IMR-90 (cell line): ENCODE results near the gene SPATA25. TPM values are rescaled to one million over a fixed set of nuclear protein-coding genes. Genes with fewer than 3 reads are reported as not detected.

Experiments used
- ATAC-seq: fragments of 200-7000 bp; cut with Tn5 transposase; 2 replicates; pipeline ENCODE4 v1.9.1; 2020; ENCODE audit warnings: low read depth, mild to moderate bottlenecking, moderate library complexity
- BruUV-seq: library from RNA; stranded (reverse); fragments of 400-500 nt; replicated peaks from 2 replicates; lab custom pipeline; 2021; lab: Mats Ljungman, UMichigan
- CTCF ChIA-PET: fragments of 300-600 bp; formaldehyde crosslinking; extraction: SDS; loops from one replicate; lab custom pipeline; 2021; ENCODE audit warnings: antibody characterized with exemption; lab: Yijun Ruan, JAX
- POLR2A ChIA-PET: fragments of 300-600 bp; sonication (Branson Sonifier 250); formaldehyde crosslinking; loops from one replicate; lab custom pipeline; 2022; ENCODE audit warnings: antibody characterized with exemption; ENCODE audit not compliant: unreplicated experiment; lab: Charles Lee
- DNase-seq: peaks from one replicate; pipeline ENCODE4 v3.0.0; 2013
- H2AFZ ChIP-seq: replicated peaks from 2 replicates; pipeline ENCODE3; 2013; ENCODE audit warnings: low read length, mild to moderate bottlenecking; ENCODE audit not compliant: poor library complexity
- H2AK5ac ChIP-seq: 2 replicates; pipeline ENCODE4 v1.6.1; 2013; ENCODE audit warnings: low read depth, low read length, inconsistent platforms
- H2AK9ac ChIP-seq: replicated peaks from 2 replicates; pipeline ENCODE3; 2013; ENCODE audit warnings: mild to moderate bottlenecking, low read depth, low read length, moderate library complexity; ENCODE audit not compliant: poor library complexity
- H2BK120ac ChIP-seq: 2 replicates; pipeline ENCODE4 v1.6.1; 2013; ENCODE audit warnings: low read depth, low read length, inconsistent platforms
- H2BK15ac ChIP-seq: 3 replicates; pipeline ENCODE4 v1.6.1; 2013; ENCODE audit warnings: low read depth, low read length, inconsistent platforms
- H2BK20ac ChIP-seq: 2 replicates; pipeline ENCODE4 v1.6.1; 2013; ENCODE audit warnings: low read depth, mild to moderate bottlenecking, inconsistent platforms, low read length, moderate library complexity
- H2BK5ac ChIP-seq: 2 replicates; pipeline ENCODE4 v1.6.1; 2013; ENCODE audit warnings: mild to moderate bottlenecking, low read depth, low read length, inconsistent platforms; ENCODE audit not compliant: poor library complexity, severe bottlenecking
- H3K14ac ChIP-seq: replicated peaks from 2 replicates; pipeline ENCODE4 v1.6.1; 2013; ENCODE audit warnings: low read depth, low read length, inconsistent platforms
- H3K18ac ChIP-seq: 2 replicates; pipeline ENCODE4 v1.6.1; 2013; ENCODE audit warnings: low read depth, low read length, control low read depth
- H3K23ac ChIP-seq: 2 replicates; pipeline ENCODE4 v1.6.1; 2013; ENCODE audit warnings: low read depth, low read length, inconsistent platforms
- H3K27ac ChIP-seq: 2 replicates; pipeline ENCODE4 v1.5.1; 2013; ENCODE audit warnings: mild to moderate bottlenecking, control low read depth, low read length; ENCODE audit not compliant: insufficient read depth
- H3K27me3 ChIP-seq: 2 replicates; pipeline ENCODE4 v1.6.1; 2013; ENCODE audit warnings: low read length; ENCODE audit not compliant: control insufficient read depth, insufficient read depth
- H3K36me3 ChIP-seq: 2 replicates; pipeline ENCODE4 v1.6.1; 2013; ENCODE audit warnings: low read length, mixed read lengths; ENCODE audit not compliant: control insufficient read depth, insufficient read depth
- H3K4ac ChIP-seq: 2 replicates; pipeline ENCODE4 v1.6.1; 2013; ENCODE audit warnings: low read depth, low read length, inconsistent platforms
- H3K4me1 ChIP-seq: 2 replicates; pipeline ENCODE4 v1.6.1; 2013; ENCODE audit warnings: low read length, mixed read lengths; ENCODE audit not compliant: control insufficient read depth, insufficient read depth
- H3K4me2 ChIP-seq: 2 replicates; pipeline ENCODE4 v1.6.1; 2013; ENCODE audit warnings: low read depth, mild to moderate bottlenecking, control low read depth, low read length, moderate library complexity
- H3K4me3 ChIP-seq: 2 replicates; pipeline ENCODE4 v1.5.1; 2013; ENCODE audit warnings: low read depth, mild to moderate bottlenecking, control low read depth, low read length, moderate library complexity; ENCODE audit not compliant: insufficient read depth
- H3K56ac ChIP-seq: 2 replicates; pipeline ENCODE4 v1.6.1; 2013; ENCODE audit warnings: low read length, inconsistent platforms; ENCODE audit not compliant: insufficient read depth; ENCODE audit errors: extremely low read depth
- H3K79me1 ChIP-seq, 2 experiments: 2 replicates each; pipeline ENCODE4 v1.6.1; 2013; ENCODE audit warnings: low read length in 2 of 2, inconsistent platforms in 1 of 2, low read depth in 1 of 2
- H3K9ac ChIP-seq: 2 replicates; pipeline ENCODE4 v1.6.1; 2013; ENCODE audit warnings: low read depth, low read length, control low read depth
- H3K9me1 ChIP-seq: 2 replicates; pipeline ENCODE4 v1.6.1; 2013; ENCODE audit warnings: low read length, inconsistent platforms; ENCODE audit not compliant: insufficient read depth
- H3K9me3 ChIP-seq: 2 replicates; pipeline ENCODE4 v1.6.1; 2013; ENCODE audit warnings: low read length; ENCODE audit not compliant: control insufficient read depth, insufficient read depth
- H4K20me1 ChIP-seq: 2 replicates; pipeline ENCODE4 v1.6.1; 2013; ENCODE audit warnings: low read length, inconsistent platforms; ENCODE audit not compliant: insufficient read depth
- H4K5ac ChIP-seq: 2 replicates; pipeline ENCODE4 v1.6.1; 2013; ENCODE audit warnings: mild to moderate bottlenecking, low read depth, low read length, control low read depth
- H4K8ac ChIP-seq, 2 experiments: 2 replicates each; pipeline ENCODE4 v1.6.1; 2013; ENCODE audit warnings: low read depth in 2 of 2, low read length in 2 of 2, control low read depth in 1 of 2, inconsistent platforms in 1 of 2
- H4K91ac ChIP-seq: 2 replicates; pipeline ENCODE4 v1.6.1; 2013; ENCODE audit warnings: low read depth, low read length, inconsistent platforms; ENCODE audit not compliant: insufficient read depth
- BHLHE40 ChIP-seq: fragments of 150-350 bp; IDR thresholded peaks from 2 replicates; pipeline ENCODE4 v1.6.1; 2016; ENCODE audit warnings: mild to moderate bottlenecking, low read depth, low read length
- CHD1 ChIP-seq: IDR thresholded peaks from 2 replicates; pipeline ENCODE4 v1.6.1; 2012; ENCODE audit warnings: low read depth, low read length, improper control_type of control experiment
- FOS ChIP-seq: fragments of 150-350 bp; IDR thresholded peaks from 2 replicates; pipeline ENCODE4 v1.6.1; 2016; ENCODE audit warnings: low read depth, low read length
- MAFK ChIP-seq: IDR thresholded peaks from 2 replicates; pipeline ENCODE4 v1.6.1; 2012; ENCODE audit warnings: low read depth, low read length, improper control_type of control experiment
- MXI1 ChIP-seq: IDR thresholded peaks from 2 replicates; pipeline ENCODE4 v1.6.1; 2012; ENCODE audit warnings: low read depth, mild to moderate bottlenecking, low read length, moderate library complexity, borderline replicate concordance
- NFE2L2 ChIP-seq: fragments of 150-350 bp; IDR thresholded peaks from 2 replicates; pipeline ENCODE4 v1.6.1; 2016; ENCODE audit warnings: low read depth, mild to moderate bottlenecking, low read length
- POLR2A ChIP-seq: IDR thresholded peaks from 2 replicates; pipeline ENCODE4 v1.6.1; 2012; ENCODE audit warnings: mild to moderate bottlenecking, low read depth, low read length
- RAD21 ChIP-seq: IDR thresholded peaks from 2 replicates; pipeline ENCODE4 v1.6.1; 2012; ENCODE audit warnings: low read length, improper control_type of control experiment
- RCOR1 ChIP-seq: IDR thresholded peaks from 2 replicates; pipeline ENCODE4 v1.6.1; 2012; ENCODE audit warnings: mild to moderate bottlenecking, low read length, improper control_type of control experiment; ENCODE audit not compliant: insufficient replicate concordance
- RFX5 ChIP-seq: IDR thresholded peaks from 2 replicates; pipeline ENCODE4 v1.8.0; 2012; ENCODE audit warnings: low read depth, mild to moderate bottlenecking, low read length, moderate library complexity
- WGBS, 2 experiments: methylation state at CpG; one replicate each; pipeline versions ENCODE4 v1.1.5 to v1.1.7; 2013; ENCODE audit warnings: missing lambda C conversion rate in 2 of 2; ENCODE audit not compliant: insufficient read length in 1 of 2; ENCODE audit errors: extremely low coverage in 2 of 2; 5-methylcytosine and 5-hydroxymethylcytosine counted together
- dilution Hi-C: fragments of 300-500 bp; cut with HindIII; formaldehyde crosslinking; loops from one replicate; pipeline ENCODE4 v1.14.3; 2018; ENCODE audit warnings: low sequenced_read_pairs; ENCODE audit not compliant: unreplicated experiment
- in situ Hi-C: fragments of 300-500 bp; cut with MboI; formaldehyde crosslinking; loops from 3 replicates; pipeline ENCODE4 v1.14.3; 2019; ENCODE audit warnings: low sequenced_read_pairs, inconsistent platforms, mixed read lengths
- intact Hi-C: fragments of 100-400 bp; cut with micrococcal nuclease; formaldehyde crosslinking; loops from 2 replicates; pipeline ENCODE4 v1.10.0; 2022
- polyA plus RNA-seq, 3 experiments: library from polyadenylated mRNA; depleted of rRNA; stranded (reverse); fragments of >200 nt; gene quantifications; 2 replicates each; pipeline ENCODE4 v1.2.3, GENCODE V29; 2012; ENCODE audit warnings: low replicate concordance in 1 of 3
- total RNA-seq: library from RNA; depleted of rRNA; stranded (reverse); fragments of >200 nt; gene quantifications from 2 replicates; pipeline ENCODE4 v1.2.3, GENCODE V29; 2012
- TF ChIP-seq, protein P1 (sequence below): fragments of 150-350 bp; IDR thresholded peaks from 2 replicates; pipeline ENCODE4 v1.6.1; 2017; ENCODE audit warnings: mild to moderate bottlenecking, antibody characterized with exemption, low read length, low read depth
- TF ChIP-seq, protein P2 (sequence below): fragments of 150-350 bp; IDR thresholded peaks from 2 replicates; pipeline ENCODE4 v1.6.1; 2016; ENCODE audit warnings: low read depth, mild to moderate bottlenecking, low read length, moderate library complexity, borderline replicate concordance

SPATA25 gene
- total and polyA plus RNA-seq, 2 of the 4 experiments (the other 2 are of a cell fraction), result 0.18 to 0.36 TPM

DNA sequence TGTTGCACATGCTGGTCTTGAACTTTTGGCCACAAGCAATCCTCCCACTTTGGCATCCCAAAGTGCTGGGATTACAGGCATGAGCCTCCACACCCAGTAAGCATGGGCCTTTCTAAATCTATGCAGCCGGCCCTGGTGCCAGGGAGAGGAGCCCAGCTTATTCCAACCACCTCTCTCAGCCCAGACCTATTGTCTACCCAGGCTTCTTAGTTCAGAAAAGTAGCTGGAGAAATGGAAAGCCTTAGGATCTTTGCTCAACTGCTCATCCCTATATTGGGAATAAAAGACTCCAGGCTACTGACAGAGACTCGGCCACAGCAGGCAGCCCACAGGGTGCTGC, 39.3 kb upstream of the SPATA25 start:
- Histone ChIP-seq H3K9me3 (no peaks in the 10 kb centered on the region), H3K4ac (no peak overlapping the region), H2BK120ac (no peak overlapping the region), H4K8ac (no peak overlapping the region), H3K14ac (no peak overlapping the region), H2AK5ac (no peak overlapping the region), H2AFZ (no peak overlapping the region), H4K5ac (no peak overlapping the region), H3K23ac (no peak overlapping the region), H3K4me1 (peaks cover 8% of the 10 kb centered on the region; the same call in 1 of the 2 replicates), H4K91ac (no peak overlapping the region), H3K27me3 (no peaks in the 10 kb centered on the region), H2BK20ac (no peak overlapping the region), H3K4me2 (no peak overlapping the region), H2BK5ac (no peak overlapping the region), H3K9me1 (no peaks in the 10 kb centered on the region; the same call in 1 of the 2 replicates), H2AK9ac (no peak overlapping the region), H4K20me1 (peaks cover 4% of the 10 kb centered on the region), H3K4me3 (no peak overlapping the region), H3K79me1 (peaks cover 6 to 16% of the 10 kb centered on the region in 2 experiments), H3K27ac (no peak overlapping the region), H3K9ac (no peak overlapping the region), H3K18ac (no peak overlapping the region), H3K56ac (no peak overlapping the region), H3K36me3 (no peaks in the 10 kb centered on the region), H2BK15ac (no peak overlapping the region)
- DNase-seq, result no peak
- intact Hi-C loops, result no loop called here
- no peak for TF ChIP-seq FOS
- no peak for TF ChIP-seq BHLHE40
- no peak for TF ChIP-seq RFX5
- TF ChIP-seq, protein P1, sequence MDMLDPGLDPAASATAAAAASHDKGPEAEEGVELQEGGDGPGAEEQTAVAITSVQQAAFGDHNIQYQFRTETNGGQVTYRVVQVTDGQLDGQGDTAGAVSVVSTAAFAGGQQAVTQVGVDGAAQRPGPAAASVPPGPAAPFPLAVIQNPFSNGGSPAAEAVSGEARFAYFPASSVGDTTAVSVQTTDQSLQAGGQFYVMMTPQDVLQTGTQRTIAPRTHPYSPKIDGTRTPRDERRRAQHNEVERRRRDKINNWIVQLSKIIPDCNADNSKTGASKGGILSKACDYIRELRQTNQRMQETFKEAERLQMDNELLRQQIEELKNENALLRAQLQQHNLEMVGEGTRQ, result no peak
- TF ChIP-seq, protein P2, sequence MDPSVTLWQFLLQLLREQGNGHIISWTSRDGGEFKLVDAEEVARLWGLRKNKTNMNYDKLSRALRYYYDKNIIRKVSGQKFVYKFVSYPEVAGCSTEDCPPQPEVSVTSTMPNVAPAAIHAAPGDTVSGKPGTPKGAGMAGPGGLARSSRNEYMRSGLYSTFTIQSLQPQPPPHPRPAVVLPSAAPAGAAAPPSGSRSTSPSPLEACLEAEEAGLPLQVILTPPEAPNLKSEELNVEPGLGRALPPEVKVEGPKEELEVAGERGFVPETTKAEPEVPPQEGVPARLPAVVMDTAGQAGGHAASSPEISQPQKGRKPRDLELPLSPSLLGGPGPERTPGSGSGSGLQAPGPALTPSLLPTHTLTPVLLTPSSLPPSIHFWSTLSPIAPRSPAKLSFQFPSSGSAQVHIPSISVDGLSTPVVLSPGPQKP, result no peak
- no peak for TF ChIP-seq NFE2L2
- TF ChIP-seq CHD1, result no peak
- no peak for TF ChIP-seq POLR2A
- no peak for TF ChIP-seq RCOR1
- no peak for TF ChIP-seq MAFK
- TF ChIP-seq RAD21, result no peak
- TF ChIP-seq MXI1, result no peak
- in situ Hi-C loops, result no loop called here
- ChIA-PET POLR2A (interaction anchor here (0.6 kb wide), 1 partner anchor 16 kb away, joined by 4 read pairs; no protein-coding TSS in a partner anchor), CTCF (interaction anchor here (1.0 kb wide), 1 partner anchor 11 kb away, joined by 4 read pairs; no protein-coding TSS in a partner anchor)
- dilution Hi-C loops, result no loop called here
- BruUV-seq, result no TSS peak
- WGBS, 2 experiments, result no CpG with 5 or more reads among the region's 2 CpGs
- no peak for ATAC-seq
